ENCODE results near the gene RAB11FIP2. TPM values are rescaled to one million over a fixed set of nuclear protein-coding genes. Genes with fewer than 3 reads are reported as not detected.
A peak's percentile ranks its signal among the peaks of the same experiment; 100 is the strongest.

The RAB11FIP2 gene
- total RNA-seq, 1 experiment from 2014 or later = 14.6 TPM

GRCh38 chr10:117980755-117981702 lies 65.7 kb downstream of the RAB11FIP2 start:
- no peak for DNase-seq (ENCODE audit: low read depth)

GRCh38 chr10:117980216-117980615 lies 66.5 kb downstream of the RAB11FIP2 start:
- DNase-seq (ENCODE audit: low read depth) = peak; percentile 30

GRCh38 chr10:117972168-117972837 lies 74.4 kb downstream of the RAB11FIP2 start:
- no peak for DNase-seq (ENCODE audit: low read depth)

- DNase-seq (ENCODE audit: low read depth) = no peak
These were observed 75.8 kb downstream of the RAB11FIP2 start for GRCh38 chr10:117970962-117971361.

GRCh38 chr10:117969592-117969991 lies 77.1 kb downstream of the RAB11FIP2 start:
- no peak for DNase-seq (ENCODE audit: low read depth)

- DNase-seq (ENCODE audit: low read depth) = no peak
These were observed 78.2 kb downstream of the RAB11FIP2 start for GRCh38 chr10:117968354-117969182.

- DNase-seq (ENCODE audit: low read depth) = no peak
These were observed 79.5 kb downstream of the RAB11FIP2 start for GRCh38 chr10:117967149-117967650.

GRCh38 chr10:117965984-117966383 lies 80.8 kb downstream of the RAB11FIP2 start:
- no peak for DNase-seq (ENCODE audit: low read depth)

- no peak for DNase-seq (ENCODE audit: low read depth)
These were observed 82.2 kb downstream of the RAB11FIP2 start for GRCh38 chr10:117964536-117964935.

GRCh38 chr10:117960345-117960935 lies 86.3 kb downstream of the RAB11FIP2 start:
- DNase-seq (ENCODE audit: low read depth) = peak; percentile 31

GRCh38 chr10:117956972-117957371 lies 89.8 kb downstream of the RAB11FIP2 start:
- no peak for DNase-seq (ENCODE audit: low read depth)

GRCh38 chr10:117955176-117955575 lies 91.6 kb downstream of the RAB11FIP2 start:
- DNase-seq (ENCODE audit: low read depth) = no peak

Measured in Daoy (cell line).